RWPE2 (cell line): ENCODE results near the gene PJA1.

ENCODE experiments used
- ATAC-seq: fragments of 200-7000 bp; cut with Tn5 transposase; 3 replicates; pipeline ENCODE4 v1.9.1; 2021; ENCODE audit warnings: low read depth
- DNase-seq: peaks from one replicate; pipeline ENCODE4 v3.0.0-alpha.2; 2020; ENCODE audit warnings: low spot score
- H3K27ac ChIP-seq: fragments of 450-650 bp; 2 replicates; pipeline ENCODE4 v1.5.1; 2017; ENCODE audit warnings: mild to moderate bottlenecking; ENCODE audit not compliant: poor library complexity, severe bottlenecking
- H3K27me3 ChIP-seq: fragments of 250-450 bp; sonication (Bioruptor Pico); 2 replicates; pipeline ENCODE4 v1.5.1; 2021; ENCODE audit warnings: mild to moderate bottlenecking, moderate library complexity; ENCODE audit not compliant: insufficient read depth, poor library complexity, severe bottlenecking
- H3K36me3 ChIP-seq: fragments of 250-450 bp; sonication (Bioruptor Pico); 2 replicates; pipeline ENCODE4 v1.5.1; 2020; ENCODE audit warnings: low read depth, mild to moderate bottlenecking, moderate library complexity
- H3K4me1 ChIP-seq: fragments of 250-450 bp; sonication (Bioruptor Pico); 2 replicates; pipeline ENCODE4 v1.5.1; 2021; ENCODE audit warnings: mild to moderate bottlenecking, moderate library complexity; ENCODE audit not compliant: insufficient read depth, poor library complexity, severe bottlenecking
- H3K4me3 ChIP-seq: fragments of 250-450 bp; sonication (Bioruptor Pico); 2 replicates; pipeline ENCODE4 v1.5.1; 2021; ENCODE audit warnings: mild to moderate bottlenecking, moderate library complexity; ENCODE audit not compliant: severe bottlenecking
- H3K9me3 ChIP-seq: fragments of 250-450 bp; sonication (Bioruptor Pico); 2 replicates; pipeline ENCODE4 v1.5.1; 2021; ENCODE audit warnings: mild to moderate bottlenecking, moderate library complexity; ENCODE audit not compliant: severe bottlenecking
- TF ChIP-seq, protein P1 (sequence below): fragments of 450-650 bp; IDR thresholded peaks from one replicate; pipeline ENCODE4 v1.5.1; 2017; ENCODE audit warnings: mild to moderate bottlenecking, moderate library complexity; ENCODE audit not compliant: poor library complexity, severe bottlenecking

PJA1 gene

DNA sequence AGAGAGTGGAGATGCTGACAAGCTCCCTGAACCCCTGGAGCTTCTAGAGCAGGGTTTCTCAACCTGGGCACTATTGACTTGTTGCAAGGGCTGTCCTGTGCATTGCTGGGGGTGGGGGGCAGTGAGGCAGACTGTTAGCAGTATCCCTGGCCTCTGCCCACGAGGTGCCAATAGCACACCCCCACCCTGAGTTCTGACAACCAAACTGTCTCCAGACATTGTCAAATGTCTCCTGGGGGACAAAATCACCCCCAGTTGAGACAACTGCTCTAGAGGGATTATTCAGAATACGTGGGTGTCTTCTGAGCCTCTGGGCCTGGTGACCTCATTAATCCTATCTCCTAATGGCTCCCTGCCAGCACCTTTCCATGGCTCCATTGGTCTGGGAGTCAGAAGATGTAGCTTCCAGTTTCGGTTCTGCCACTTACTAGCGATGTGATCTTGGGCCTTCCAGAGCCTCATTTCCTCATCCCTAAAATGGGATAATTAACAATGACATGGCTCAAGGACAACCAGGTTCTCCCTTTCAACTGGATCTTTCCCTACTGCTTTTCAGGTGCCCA, 17.6 kb upstream of the PJA1 start:
- H3K36me3 ChIP-seq: no peaks in the 10 kb centered on the region
- no peak overlapping the region for H3K27ac ChIP-seq
- DNase-seq (no peak), ATAC-seq (no peak)
- TF ChIP-seq, protein P1, sequence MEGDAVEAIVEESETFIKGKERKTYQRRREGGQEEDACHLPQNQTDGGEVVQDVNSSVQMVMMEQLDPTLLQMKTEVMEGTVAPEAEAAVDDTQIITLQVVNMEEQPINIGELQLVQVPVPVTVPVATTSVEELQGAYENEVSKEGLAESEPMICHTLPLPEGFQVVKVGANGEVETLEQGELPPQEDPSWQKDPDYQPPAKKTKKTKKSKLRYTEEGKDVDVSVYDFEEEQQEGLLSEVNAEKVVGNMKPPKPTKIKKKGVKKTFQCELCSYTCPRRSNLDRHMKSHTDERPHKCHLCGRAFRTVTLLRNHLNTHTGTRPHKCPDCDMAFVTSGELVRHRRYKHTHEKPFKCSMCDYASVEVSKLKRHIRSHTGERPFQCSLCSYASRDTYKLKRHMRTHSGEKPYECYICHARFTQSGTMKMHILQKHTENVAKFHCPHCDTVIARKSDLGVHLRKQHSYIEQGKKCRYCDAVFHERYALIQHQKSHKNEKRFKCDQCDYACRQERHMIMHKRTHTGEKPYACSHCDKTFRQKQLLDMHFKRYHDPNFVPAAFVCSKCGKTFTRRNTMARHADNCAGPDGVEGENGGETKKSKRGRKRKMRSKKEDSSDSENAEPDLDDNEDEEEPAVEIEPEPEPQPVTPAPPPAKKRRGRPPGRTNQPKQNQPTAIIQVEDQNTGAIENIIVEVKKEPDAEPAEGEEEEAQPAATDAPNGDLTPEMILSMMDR: no peak
- H3K9me3 ChIP-seq: no peaks in the 10 kb centered on the region
- H3K27me3 ChIP-seq: no peaks in the 10 kb centered on the region
- H3K4me3 ChIP-seq: no peak overlapping the region
- no peaks in the 10 kb centered on the region for H3K4me1 ChIP-seq

GRCh38 chrX:69179380-69179911, 14.2 kb upstream of the PJA1 start:
- no peak for DNase-seq

DNA sequence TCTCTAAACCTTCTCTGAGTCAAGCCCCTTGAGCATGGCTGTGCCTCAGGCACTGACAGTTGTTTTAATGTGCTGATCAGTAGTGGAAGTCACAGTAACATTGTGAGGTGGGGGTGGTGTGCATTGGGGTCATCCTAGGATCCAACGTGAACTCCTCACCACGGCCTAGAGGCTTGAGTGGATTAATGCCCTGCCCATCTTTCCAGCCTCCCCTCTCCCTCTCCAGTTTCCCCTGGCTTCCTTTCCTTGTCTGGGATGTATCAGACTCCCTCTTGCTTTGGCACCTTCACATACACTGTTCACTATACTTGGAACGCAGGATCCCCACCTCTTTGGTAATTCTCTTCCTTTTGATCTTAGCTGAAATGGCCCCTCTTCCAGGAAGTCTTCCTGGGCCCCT, 13.3 kb upstream of the PJA1 start:
- Histone ChIP-seq H3K4me1 (no peaks in the 10 kb centered on the region), H3K27ac (no peak overlapping the region), H3K36me3 (no peaks in the 10 kb centered on the region), H3K27me3 (no peaks in the 10 kb centered on the region), H3K4me3 (no peak overlapping the region), H3K9me3 (no peaks in the 10 kb centered on the region)
- TF ChIP-seq, protein P1: no peak
- DNase-seq: no peak
- no peak for ATAC-seq

More at GRCh38 chrX:69179380-69179911, 14.2 kb upstream of the PJA1 start:
- Histone ChIP-seq H3K9me3 (no peaks in the 10 kb centered on the region), H3K36me3 (no peaks in the 10 kb centered on the region), H3K27ac (no peak overlapping the region), H3K4me3 (no peak overlapping the region), H3K27me3 (no peaks in the 10 kb centered on the region), H3K4me1 (no peaks in the 10 kb centered on the region)
- ATAC-seq: no peak
- TF ChIP-seq, protein P1: no peak

DNA sequence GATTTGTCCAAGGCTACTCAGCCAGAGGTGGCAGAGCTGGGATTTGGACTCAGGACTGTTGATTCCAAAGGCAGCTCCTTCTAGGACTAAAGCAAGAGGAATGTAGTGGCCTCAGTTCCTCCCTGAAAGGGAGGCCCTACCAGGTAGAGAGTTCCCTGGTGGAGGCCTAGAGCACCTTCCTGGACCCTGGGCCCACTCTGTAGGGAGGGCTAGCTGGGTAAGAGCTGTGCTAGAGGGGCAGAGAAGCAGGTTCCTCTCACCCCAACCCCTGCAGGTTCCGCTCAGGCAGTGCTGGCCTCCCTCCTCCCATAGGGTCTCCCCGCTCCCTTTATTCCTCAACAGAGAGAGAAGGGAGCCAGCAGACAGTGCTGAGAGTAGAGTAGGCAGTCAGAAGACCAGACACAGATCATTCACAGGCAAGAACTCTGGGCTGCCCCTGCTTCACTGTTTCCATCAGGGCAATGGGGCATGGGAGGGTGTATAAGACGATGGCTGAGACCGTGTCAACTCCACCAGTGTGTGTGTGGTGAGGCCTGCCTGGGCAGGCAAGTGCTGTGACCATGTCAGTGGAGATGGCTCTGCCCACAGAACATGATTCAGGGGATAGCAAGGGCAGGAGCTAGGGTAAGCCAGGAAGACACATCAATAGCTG, 12.4 kb upstream of the PJA1 start:
- no peak for DNase-seq
- TF ChIP-seq, protein P1: no peak
- Histone ChIP-seq H3K36me3 (no peaks in the 10 kb centered on the region), H3K27me3 (no peaks in the 10 kb centered on the region), H3K27ac (no peak overlapping the region), H3K9me3 (no peaks in the 10 kb centered on the region), H3K4me3 (no peak overlapping the region), H3K4me1 (no peaks in the 10 kb centered on the region)
- no peak for ATAC-seq

DNA sequence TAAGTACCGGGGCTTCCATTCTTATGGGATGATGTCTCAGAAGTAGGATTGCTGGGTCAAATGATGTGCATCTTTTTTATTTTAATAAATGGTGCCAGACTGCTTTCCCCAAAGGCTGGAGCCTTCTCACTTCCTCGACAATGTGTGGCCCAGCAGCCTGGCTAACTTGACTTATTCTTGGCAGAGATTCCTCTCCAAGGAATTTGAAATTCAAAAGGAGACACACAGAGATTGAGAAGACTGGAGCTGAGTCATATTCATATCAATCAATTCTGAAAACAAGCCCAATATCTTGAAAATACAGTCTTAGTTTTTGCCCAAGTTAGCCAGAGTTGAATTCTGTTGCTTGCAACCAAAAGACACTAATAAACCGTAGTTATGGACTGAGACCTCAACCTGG, 10.8 kb upstream of the PJA1 start:
- ATAC-seq (no peak), DNase-seq (no peak)
- TF ChIP-seq, protein P1: no peak
- H3K27me3 ChIP-seq: no peaks in the 10 kb centered on the region
- H3K4me1 ChIP-seq: no peaks in the 10 kb centered on the region
- H3K27ac ChIP-seq: no peak overlapping the region
- no peaks in the 10 kb centered on the region for H3K36me3 ChIP-seq
- no peak overlapping the region for H3K4me3 ChIP-seq
- H3K9me3 ChIP-seq: no peaks in the 10 kb centered on the region
